GM23338 (cell line): ENCODE measurements around the gene CRACR2B. TPM values are rescaled to one million over a fixed set of nuclear protein-coding genes. Genes with fewer than 3 reads are reported as not detected.
A peak's percentile ranks its signal among the peaks of the same experiment; 100 is the strongest.

Experiments used
- ATAC-seq: fragments of 200-7000 bp; cut with Tn5 transposase; 3 replicates; pipeline ENCODE4 v1.9.1; 2020
- DNase-seq: peaks from one replicate; pipeline ENCODE4 v3.0.0-alpha.2; 2015; ENCODE audit warnings: low spot score
- H2AFZ ChIP-seq: fragments of 200-600 bp; sonication (generic); 2 replicates; pipeline ENCODE4 v1.8.0; 2016; ENCODE audit warnings: antibody characterized with exemption, mild to moderate bottlenecking, moderate library complexity
- H3F3A ChIP-seq: fragments of 200-600 bp; sonication (generic); replicated peaks from 2 replicates; pipeline ENCODE4 v1.8.0; 2017; ENCODE audit warnings: antibody characterized with exemption, mixed run types, low read depth
- H3K27ac ChIP-seq: fragments of 200-600 bp; sonication (generic); 2 replicates; pipeline ENCODE4 v1.6.1; 2016; ENCODE audit warnings: low read depth
- H3K27me3 ChIP-seq: fragments of 200-600 bp; sonication (generic); 2 replicates; pipeline ENCODE4 v1.8.0; 2016; ENCODE audit warnings: mild to moderate bottlenecking, mixed run types, moderate library complexity; ENCODE audit not compliant: insufficient read depth
- H3K36me3 ChIP-seq: fragments of 200-600 bp; sonication (generic); 2 replicates; pipeline ENCODE4 v1.8.0; 2016; ENCODE audit warnings: mild to moderate bottlenecking; ENCODE audit not compliant: insufficient read depth
- H3K4me1 ChIP-seq: fragments of 200-600 bp; sonication (generic); 2 replicates; pipeline ENCODE4 v1.8.0; 2016; ENCODE audit warnings: mild to moderate bottlenecking, moderate library complexity; ENCODE audit not compliant: insufficient read depth
- H3K4me2 ChIP-seq: fragments of 200-600 bp; sonication (generic); 2 replicates; pipeline ENCODE4 v1.7.1; 2017; ENCODE audit warnings: mixed run types
- H3K4me3 ChIP-seq: fragments of 200-600 bp; sonication (generic); 2 replicates; pipeline ENCODE4 v1.6.1; 2016; ENCODE audit warnings: mixed run types
- H3K79me2 ChIP-seq: fragments of 200-600 bp; sonication (generic); replicated peaks from 2 replicates; pipeline ENCODE4 v1.8.0; 2017; ENCODE audit warnings: mild to moderate bottlenecking; ENCODE audit not compliant: insufficient read depth
- H3K9me2 ChIP-seq: fragments of 200-600 bp; sonication (generic); 2 replicates; pipeline ENCODE4 v1.8.0; 2017; ENCODE audit not compliant: insufficient read depth
- H4K20me1 ChIP-seq: fragments of 200-600 bp; sonication (generic); replicated peaks from 2 replicates; pipeline ENCODE4 v1.8.0; 2017; ENCODE audit warnings: mild to moderate bottlenecking; ENCODE audit not compliant: insufficient read depth
- H3K27ac Mint-ChIP-seq: 2 replicates; pipeline ENCODE4 v1.8.0; 2020; ENCODE audit warnings: inconsistent platforms, mild to moderate bottlenecking, moderate library complexity, mixed read lengths
- H3K27me3 Mint-ChIP-seq: 3 replicates; pipeline ENCODE4 v1.8.0; 2022; ENCODE audit warnings: low read depth, mild to moderate bottlenecking, moderate library complexity, mixed read lengths, inconsistent platforms; ENCODE audit not compliant: insufficient read depth, poor library complexity
- H3K36me3 Mint-ChIP-seq: 3 replicates; pipeline ENCODE4 v1.8.0; 2021; ENCODE audit warnings: low read depth, mild to moderate bottlenecking, inconsistent platforms, moderate library complexity, mixed read lengths
- H3K4me1 Mint-ChIP-seq: 3 replicates; pipeline ENCODE4 v1.8.0; 2020; ENCODE audit warnings: mild to moderate bottlenecking, inconsistent platforms, mixed read lengths
- H3K4me3 Mint-ChIP-seq: 3 replicates; pipeline ENCODE4 v1.8.0; 2021; ENCODE audit warnings: moderate library complexity, mild to moderate bottlenecking, inconsistent platforms, mixed read lengths
- H3K9me3 Mint-ChIP-seq: 3 replicates; pipeline ENCODE4 v1.8.0; 2020; ENCODE audit warnings: moderate library complexity, mild to moderate bottlenecking, inconsistent platforms, mixed read lengths
- ETS1 ChIP-seq: IDR thresholded peaks from 2 replicates; pipeline ENCODE4 v1.6.1; 2016; ENCODE audit warnings: antibody characterized with exemption
- POLR2AphosphoS5 ChIP-seq: IDR thresholded peaks from 2 replicates; pipeline ENCODE4 v1.6.1; 2016; ENCODE audit warnings: antibody characterized with exemption, low read depth
- ZNF331 ChIP-seq: fragments of 250-450 bp; sonication (Bioruptor Pico); IDR thresholded peaks from 2 replicates; pipeline ENCODE4 v1.5.0; 2020; ENCODE audit warnings: low read depth, mild to moderate bottlenecking, moderate library complexity
- polyA plus RNA-seq: library from polyadenylated mRNA; unstranded; fragments of >200 nt; fragmentation: Nextera tagmentation; extraction: Ambion mirVana; gene quantifications from 2 replicates; pipeline ENCODE4 v1.2.1, GENCODE V29; 2016
- total RNA-seq: library from RNA; depleted of rRNA; stranded (reverse); fragments of >200 nt; shearing (Covaris generic); gene quantifications from 2 replicates; pipeline ENCODE4 v1.2.3, GENCODE V29; 2014
- TF ChIP-seq, protein P1 (sequence below): fragments of 250-450 bp; sonication (Bioruptor Pico); IDR thresholded peaks from 2 replicates; pipeline ENCODE4 v1.5.0; 2020; ENCODE audit warnings: mild to moderate bottlenecking, moderate library complexity
- TF ChIP-seq, protein P2 (sequence below), 2 experiments: fragments of 200-600 bp in 1 of 2; sonication (generic) in 1 of 2; conservative IDR thresholded peaks; 2 replicates each; pipeline versions ENCODE4 v1.5.1 to v1.6.1; 2016 to 2017; ENCODE audit warnings: antibody characterized with exemption in 2 of 2, low read depth in 2 of 2, mild to moderate bottlenecking in 2 of 2, moderate library complexity in 1 of 2

CRACR2B gene
- total and polyA plus RNA-seq, 2 experiments from 2014 or later, result 55.9 to 64.1 TPM

DNA sequence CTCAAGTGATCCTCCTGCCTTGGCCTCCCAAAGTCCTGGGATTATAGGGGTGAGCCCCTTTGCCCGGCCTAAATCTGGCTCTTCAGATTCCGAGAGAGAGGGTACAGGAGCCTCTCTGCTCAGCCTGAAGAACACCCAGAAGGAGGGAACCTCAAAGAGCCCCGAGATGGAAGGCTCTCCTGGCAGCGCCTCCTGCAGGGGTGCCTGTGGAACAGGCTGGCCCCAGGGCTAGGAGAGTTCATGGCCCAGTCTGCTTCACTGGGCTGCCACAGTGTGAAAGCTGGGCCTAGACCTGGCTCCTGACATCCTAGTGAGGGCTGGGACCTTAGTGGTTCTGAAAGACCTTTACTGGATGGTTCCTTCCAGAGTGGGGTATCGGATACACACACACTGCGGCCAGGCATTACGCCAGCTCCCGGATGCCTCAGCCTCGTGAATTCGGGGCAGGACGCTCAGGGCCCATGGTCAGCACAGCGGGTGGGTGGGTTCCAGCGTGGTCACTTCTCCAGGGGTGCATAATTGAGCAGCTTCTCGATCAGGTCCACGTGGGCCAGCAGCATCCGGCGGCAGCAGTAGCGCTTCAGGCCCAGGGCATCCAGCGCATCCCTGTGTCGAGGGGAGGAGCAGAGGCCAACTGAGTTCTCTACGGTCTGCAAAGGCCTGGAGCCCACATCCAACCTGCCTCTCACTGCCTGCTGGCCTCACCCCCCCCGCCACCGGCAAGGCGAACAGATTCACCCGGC, 12.3 kb downstream of the CRACR2B start (continued):
- TF ChIP-seq, protein P1, sequence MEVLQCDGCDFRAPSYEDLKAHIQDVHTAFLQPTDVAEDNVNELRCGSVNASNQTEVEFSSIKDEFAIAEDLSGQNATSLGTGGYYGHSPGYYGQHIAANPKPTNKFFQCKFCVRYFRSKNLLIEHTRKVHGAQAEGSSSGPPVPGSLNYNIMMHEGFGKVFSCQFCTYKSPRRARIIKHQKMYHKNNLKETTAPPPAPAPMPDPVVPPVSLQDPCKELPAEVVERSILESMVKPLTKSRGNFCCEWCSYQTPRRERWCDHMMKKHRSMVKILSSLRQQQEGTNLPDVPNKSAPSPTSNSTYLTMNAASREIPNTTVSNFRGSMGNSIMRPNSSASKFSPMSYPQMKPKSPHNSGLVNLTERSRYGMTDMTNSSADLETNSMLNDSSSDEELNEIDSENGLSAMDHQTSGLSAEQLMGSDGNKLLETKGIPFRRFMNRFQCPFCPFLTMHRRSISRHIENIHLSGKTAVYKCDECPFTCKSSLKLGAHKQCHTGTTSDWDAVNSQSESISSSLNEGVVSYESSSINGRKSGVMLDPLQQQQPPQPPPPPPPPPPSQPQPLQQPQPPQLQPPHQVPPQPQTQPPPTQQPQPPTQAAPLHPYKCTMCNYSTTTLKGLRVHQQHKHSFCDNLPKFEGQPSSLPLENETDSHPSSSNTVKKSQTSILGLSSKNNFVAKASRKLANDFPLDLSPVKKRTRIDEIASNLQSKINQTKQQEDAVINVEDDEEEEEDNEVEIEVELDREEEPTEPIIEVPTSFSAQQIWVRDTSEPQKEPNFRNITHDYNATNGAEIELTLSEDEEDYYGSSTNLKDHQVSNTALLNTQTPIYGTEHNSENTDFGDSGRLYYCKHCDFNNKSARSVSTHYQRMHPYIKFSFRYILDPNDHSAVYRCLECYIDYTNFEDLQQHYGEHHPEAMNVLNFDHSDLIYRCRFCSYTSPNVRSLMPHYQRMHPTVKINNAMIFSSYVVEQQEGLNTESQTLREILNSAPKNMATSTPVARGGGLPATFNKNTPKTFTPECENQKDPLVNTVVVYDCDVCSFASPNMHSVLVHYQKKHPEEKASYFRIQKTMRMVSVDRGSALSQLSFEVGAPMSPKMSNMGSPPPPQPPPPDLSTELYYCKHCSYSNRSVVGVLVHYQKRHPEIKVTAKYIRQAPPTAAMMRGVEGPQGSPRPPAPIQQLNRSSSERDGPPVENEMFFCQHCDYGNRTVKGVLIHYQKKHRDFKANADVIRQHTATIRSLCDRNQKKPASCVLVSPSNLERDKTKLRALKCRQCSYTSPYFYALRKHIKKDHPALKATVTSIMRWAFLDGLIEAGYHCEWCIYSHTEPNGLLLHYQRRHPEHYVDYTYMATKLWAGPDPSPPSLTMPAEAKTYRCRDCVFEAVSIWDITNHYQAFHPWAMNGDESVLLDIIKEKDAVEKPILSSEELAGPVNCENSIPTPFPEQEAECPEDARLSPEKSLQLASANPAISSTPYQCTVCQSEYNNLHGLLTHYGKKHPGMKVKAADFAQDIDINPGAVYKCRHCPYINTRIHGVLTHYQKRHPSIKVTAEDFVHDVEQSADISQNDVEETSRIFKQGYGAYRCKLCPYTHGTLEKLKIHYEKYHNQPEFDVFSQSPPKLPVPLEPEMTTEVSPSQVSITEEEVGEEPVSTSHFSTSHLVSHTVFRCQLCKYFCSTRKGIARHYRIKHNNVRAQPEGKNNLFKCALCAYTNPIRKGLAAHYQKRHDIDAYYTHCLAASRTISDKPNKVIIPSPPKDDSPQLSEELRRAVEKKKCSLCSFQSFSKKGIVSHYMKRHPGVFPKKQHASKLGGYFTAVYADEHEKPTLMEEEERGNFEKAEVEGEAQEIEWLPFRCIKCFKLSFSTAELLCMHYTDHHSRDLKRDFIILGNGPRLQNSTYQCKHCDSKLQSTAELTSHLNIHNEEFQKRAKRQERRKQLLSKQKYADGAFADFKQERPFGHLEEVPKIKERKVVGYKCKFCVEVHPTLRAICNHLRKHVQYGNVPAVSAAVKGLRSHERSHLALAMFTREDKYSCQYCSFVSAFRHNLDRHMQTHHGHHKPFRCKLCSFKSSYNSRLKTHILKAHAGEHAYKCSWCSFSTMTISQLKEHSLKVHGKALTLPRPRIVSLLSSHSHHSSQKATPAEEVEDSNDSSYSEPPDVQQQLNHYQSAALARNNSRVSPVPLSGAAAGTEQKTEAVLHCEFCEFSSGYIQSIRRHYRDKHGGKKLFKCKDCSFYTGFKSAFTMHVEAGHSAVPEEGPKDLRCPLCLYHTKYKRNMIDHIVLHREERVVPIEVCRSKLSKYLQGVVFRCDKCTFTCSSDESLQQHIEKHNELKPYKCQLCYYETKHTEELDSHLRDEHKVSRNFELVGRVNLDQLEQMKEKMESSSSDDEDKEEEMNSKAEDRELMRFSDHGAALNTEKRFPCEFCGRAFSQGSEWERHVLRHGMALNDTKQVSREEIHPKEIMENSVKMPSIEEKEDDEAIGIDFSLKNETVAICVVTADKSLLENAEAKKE (CRISPR knock-in tag), result no peak
- TF ChIP-seq ETS1, result no peak
- no peak for TF ChIP-seq ZNF331 (CRISPR knock-in tag)

DNA sequence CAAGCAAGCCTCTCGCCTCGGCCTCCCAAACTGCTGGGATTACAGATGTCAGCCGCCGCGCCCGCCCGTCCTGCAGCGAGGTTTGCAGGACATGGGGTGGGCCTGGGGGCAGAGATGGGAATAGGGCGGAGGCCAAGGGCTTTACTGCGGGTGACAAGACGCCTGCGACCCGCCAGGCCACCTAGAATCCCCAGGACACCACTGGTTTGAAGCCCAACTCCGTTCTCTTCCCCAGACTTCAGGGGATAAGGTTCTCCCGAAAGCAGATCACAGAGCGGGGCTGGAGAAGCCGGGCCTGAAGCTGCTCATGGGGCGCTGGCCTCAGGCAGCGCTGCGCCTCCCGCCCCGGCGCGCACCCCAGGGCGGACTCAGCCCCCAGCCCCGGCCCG, 14.3 kb downstream of the CRACR2B start:
- no peaks in the 10 kb centered on the region for H3K9me3 Mint-ChIP-seq
- no peak for DNase-seq
- H3K27me3 ChIP-seq, result no peaks in the 10 kb centered on the region
- H3K27ac ChIP-seq, result peak overlapping the region; percentile 93
- peaks cover 19% of the 10 kb centered on the region for H3K79me2 ChIP-seq
- H3K27ac Mint-ChIP-seq, result 0 out of 2 replicates have a peak overlapping the region, but pooled peaks have one; percentile 88
- H3F3A ChIP-seq, result peaks cover 20% of the 10 kb centered on the region; the same call in 1 of the 2 replicates
- peaks cover 38% of the 10 kb centered on the region for H3K36me3 Mint-ChIP-seq
- H3K4me1 Mint-ChIP-seq, result peaks cover 29% of the 10 kb centered on the region
- H2AFZ ChIP-seq, result no peak overlapping the region
- H3K4me1 ChIP-seq, result peaks cover 25% of the 10 kb centered on the region
- H3K9me2 ChIP-seq, result no peaks in the 10 kb centered on the region
- H3K4me2 ChIP-seq, result peak overlapping the region; percentile 91
- peak overlapping the region; percentile 98 for H3K4me3 ChIP-seq
- peaks cover 31% of the 10 kb centered on the region for H4K20me1 ChIP-seq
- peaks cover 27% of the 10 kb centered on the region for H3K27me3 Mint-ChIP-seq
- H3K36me3 ChIP-seq, result peaks cover 6% of the 10 kb centered on the region; the same call in 1 of the 2 replicates
- ATAC-seq, result no peak; the same call in 2 of the 3 replicates
- peak overlapping the region; percentile 88 for H3K4me3 Mint-ChIP-seq
- TF ChIP-seq, protein P2, sequence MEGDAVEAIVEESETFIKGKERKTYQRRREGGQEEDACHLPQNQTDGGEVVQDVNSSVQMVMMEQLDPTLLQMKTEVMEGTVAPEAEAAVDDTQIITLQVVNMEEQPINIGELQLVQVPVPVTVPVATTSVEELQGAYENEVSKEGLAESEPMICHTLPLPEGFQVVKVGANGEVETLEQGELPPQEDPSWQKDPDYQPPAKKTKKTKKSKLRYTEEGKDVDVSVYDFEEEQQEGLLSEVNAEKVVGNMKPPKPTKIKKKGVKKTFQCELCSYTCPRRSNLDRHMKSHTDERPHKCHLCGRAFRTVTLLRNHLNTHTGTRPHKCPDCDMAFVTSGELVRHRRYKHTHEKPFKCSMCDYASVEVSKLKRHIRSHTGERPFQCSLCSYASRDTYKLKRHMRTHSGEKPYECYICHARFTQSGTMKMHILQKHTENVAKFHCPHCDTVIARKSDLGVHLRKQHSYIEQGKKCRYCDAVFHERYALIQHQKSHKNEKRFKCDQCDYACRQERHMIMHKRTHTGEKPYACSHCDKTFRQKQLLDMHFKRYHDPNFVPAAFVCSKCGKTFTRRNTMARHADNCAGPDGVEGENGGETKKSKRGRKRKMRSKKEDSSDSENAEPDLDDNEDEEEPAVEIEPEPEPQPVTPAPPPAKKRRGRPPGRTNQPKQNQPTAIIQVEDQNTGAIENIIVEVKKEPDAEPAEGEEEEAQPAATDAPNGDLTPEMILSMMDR (conservative IDR thresholded peaks at IDR 0.05; ENCODE audit: low read depth in 2 of 2), result no peak
- TF ChIP-seq POLR2AphosphoS5, result no peak
- TF ChIP-seq, protein P1 (CRISPR knock-in tag), result no peak
